ENCODE results near the gene GPR55. TPM values are rescaled to one million over a fixed set of nuclear protein-coding genes. Genes with fewer than 3 reads are reported as not detected.

GPR55 gene
- total and polyA plus RNA-seq, 10 of the 15 experiments (the other 5 are each of a cell fraction or from before 2014, with no cell fraction given), result 2.1 to 30.1 (median 16.2) TPM

DNA sequence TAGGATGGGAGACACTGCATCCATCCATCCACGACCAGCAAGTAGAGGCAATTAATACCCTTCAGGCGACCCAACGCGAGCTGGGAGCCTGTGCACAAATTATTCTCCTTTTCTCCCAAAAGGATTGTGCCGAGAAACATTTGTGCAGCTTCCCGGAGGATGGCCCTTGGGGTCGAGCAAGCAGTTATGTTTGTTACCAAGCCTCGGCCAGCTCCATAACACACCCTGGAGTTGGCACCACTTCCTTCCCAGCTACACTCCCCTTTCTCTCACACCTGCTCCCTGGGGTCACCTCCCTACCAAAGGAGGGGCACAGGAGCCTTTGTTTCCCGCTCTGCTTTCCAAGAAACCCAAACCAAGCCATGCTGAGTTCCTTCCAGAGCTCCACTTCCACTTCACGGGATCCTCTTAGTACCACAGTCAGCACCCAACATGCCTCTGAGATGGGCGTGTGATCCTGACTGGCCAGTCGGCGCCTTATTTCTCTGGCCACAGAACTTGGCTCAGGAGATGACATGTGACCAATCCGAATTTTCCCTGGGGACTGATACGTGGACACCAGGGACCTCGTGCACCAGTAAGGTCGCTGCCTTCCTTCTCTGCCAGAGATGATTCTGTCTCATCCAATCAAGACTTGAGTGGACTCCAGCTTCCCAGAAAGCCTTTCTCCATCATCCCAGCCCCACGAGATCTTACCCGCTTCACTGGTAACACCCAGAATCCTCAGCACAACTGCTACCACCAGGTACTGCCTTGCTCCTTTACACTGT, 28.5 kb downstream of the GPR55 start:
- no peak overlapping the region for H3K27ac ChIP-seq (ENCODE audit: control insufficient read depth, insufficient read depth)
- no peaks in the 10 kb centered on the region; the same call in 1 of the 3 replicates for H3K9me3 ChIP-seq (replicated peaks; ENCODE audit: control insufficient read depth, insufficient read depth, low read length)
- FAIRE-seq (no peak), DNase-seq (ENCODE audit: low read depth, low spot score) (no peak), ATAC-seq (no peak)
- H2AFZ ChIP-seq (ENCODE audit: control insufficient read depth, low read depth, low read length), result no peak overlapping the region
- peaks cover 32% of the 10 kb centered on the region for H3K4me1 ChIP-seq (ENCODE audit: control insufficient read depth, insufficient read depth, low read length)
- H3K9ac ChIP-seq (ENCODE audit: control insufficient read depth, insufficient read depth, low read length), result no peak overlapping the region
- BruUV-seq (replicated peaks), result no TSS peak
- no peak for TF ChIP-seq RB1 (IDR thresholded peaks at IDR 0.05; ENCODE audit: borderline replicate concordance)
- no peak for TF ChIP-seq CHD1 (IDR thresholded peaks at IDR 0.05; ENCODE audit: low read depth, low read length)
- no peak for TF ChIP-seq MTA3 (IDR thresholded peaks at IDR 0.05; ENCODE audit: borderline replicate concordance, low read length)
- TF ChIP-seq CREM (IDR thresholded peaks at IDR 0.05; ENCODE audit: low read depth), result no peak
- TF ChIP-seq SMC3 (IDR thresholded peaks at IDR 0.05; ENCODE audit: borderline replicate concordance, low read length), result no peak
- TF ChIP-seq TCF7 (IDR thresholded peaks at IDR 0.05; ENCODE audit: borderline replicate concordance), result no peak
- TF ChIP-seq PML (IDR thresholded peaks at IDR 0.05; ENCODE audit: low read length), result no peak
- TF ChIP-seq NFIC (IDR thresholded peaks at IDR 0.05; ENCODE audit: low read depth, low read length), result no peak
- no peak for TF ChIP-seq MYB (IDR thresholded peaks at IDR 0.05; ENCODE audit: borderline replicate concordance, low read depth, low read length)
- TF ChIP-seq EED (IDR thresholded peaks at IDR 0.05; ENCODE audit: low read depth), result no peak
- no peak for TF ChIP-seq ZNF24 (IDR thresholded peaks at IDR 0.05)
- TF ChIP-seq, protein P1, sequence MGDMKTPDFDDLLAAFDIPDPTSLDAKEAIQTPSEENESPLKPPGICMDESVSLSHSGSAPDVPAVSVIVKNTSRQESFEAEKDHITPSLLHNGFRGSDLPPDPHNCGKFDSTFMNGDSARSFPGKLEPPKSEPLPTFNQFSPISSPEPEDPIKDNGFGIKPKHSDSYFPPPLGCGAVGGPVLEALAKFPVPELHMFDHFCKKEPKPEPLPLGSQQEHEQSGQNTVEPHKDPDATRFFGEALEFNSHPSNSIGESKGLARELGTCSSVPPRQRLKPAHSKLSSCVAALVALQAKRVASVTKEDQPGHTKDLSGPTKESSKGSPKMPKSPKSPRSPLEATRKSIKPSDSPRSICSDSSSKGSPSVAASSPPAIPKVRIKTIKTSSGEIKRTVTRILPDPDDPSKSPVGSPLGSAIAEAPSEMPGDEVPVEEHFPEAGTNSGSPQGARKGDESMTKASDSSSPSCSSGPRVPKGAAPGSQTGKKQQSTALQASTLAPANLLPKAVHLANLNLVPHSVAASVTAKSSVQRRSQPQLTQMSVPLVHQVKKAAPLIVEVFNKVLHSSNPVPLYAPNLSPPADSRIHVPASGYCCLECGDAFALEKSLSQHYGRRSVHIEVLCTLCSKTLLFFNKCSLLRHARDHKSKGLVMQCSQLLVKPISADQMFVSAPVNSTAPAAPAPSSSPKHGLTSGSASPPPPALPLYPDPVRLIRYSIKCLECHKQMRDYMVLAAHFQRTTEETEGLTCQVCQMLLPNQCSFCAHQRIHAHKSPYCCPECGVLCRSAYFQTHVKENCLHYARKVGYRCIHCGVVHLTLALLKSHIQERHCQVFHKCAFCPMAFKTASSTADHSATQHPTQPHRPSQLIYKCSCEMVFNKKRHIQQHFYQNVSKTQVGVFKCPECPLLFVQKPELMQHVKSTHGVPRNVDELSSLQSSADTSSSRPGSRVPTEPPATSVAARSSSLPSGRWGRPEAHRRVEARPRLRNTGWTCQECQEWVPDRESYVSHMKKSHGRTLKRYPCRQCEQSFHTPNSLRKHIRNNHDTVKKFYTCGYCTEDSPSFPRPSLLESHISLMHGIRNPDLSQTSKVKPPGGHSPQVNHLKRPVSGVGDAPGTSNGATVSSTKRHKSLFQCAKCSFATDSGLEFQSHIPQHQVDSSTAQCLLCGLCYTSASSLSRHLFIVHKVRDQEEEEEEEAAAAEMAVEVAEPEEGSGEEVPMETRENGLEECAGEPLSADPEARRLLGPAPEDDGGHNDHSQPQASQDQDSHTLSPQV (IDR thresholded peaks at IDR 0.05), result no peak
- TF ChIP-seq SUZ12 (IDR thresholded peaks at IDR 0.05; ENCODE audit: unreplicated experiment), result no peak
- TF ChIP-seq, protein P2, sequence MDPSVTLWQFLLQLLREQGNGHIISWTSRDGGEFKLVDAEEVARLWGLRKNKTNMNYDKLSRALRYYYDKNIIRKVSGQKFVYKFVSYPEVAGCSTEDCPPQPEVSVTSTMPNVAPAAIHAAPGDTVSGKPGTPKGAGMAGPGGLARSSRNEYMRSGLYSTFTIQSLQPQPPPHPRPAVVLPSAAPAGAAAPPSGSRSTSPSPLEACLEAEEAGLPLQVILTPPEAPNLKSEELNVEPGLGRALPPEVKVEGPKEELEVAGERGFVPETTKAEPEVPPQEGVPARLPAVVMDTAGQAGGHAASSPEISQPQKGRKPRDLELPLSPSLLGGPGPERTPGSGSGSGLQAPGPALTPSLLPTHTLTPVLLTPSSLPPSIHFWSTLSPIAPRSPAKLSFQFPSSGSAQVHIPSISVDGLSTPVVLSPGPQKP (IDR thresholded peaks at IDR 0.05; ENCODE audit: low read depth, low read length), result no peak
- TF ChIP-seq POLR2A (IDR thresholded peaks at IDR 0.05; ENCODE audit: low read depth, low read length), result no peak
- TF ChIP-seq SREBF2 (IDR thresholded peaks at IDR 0.05; ENCODE audit: low read length), result no peak
- in situ Hi-C loops (cut with MboI), result no loop called here
- intact Hi-C loops (cut with micrococcal nuclease; ENCODE audit: unreplicated experiment), result no loop called here
- CTCF ChIA-PET, result interaction anchor here (0.7 to 10.1 kb wide), 13 partner anchors 9 to 160 kb away, joined by 3 to 198 read pairs (median 4); partner anchors contain the start of genes GPR55 and PSMD1
- no peaks in the 10 kb centered on the region for H4K20me1 ChIP-seq (ENCODE audit: control insufficient read depth, insufficient read depth)
- SMC1A ChIA-PET (ENCODE audit: uncharacterized antibody, unreplicated experiment), result interaction anchor here (0.8 to 10.6 kb wide), 12 partner anchors 24 to 368 kb away, joined by 3 to 122 read pairs (median 3); partner anchors contain the start of gene PSMD1
- H3K4me2 ChIP-seq (ENCODE audit: control insufficient read depth, insufficient read depth), result no peak overlapping the region
- no peaks in the 10 kb centered on the region for H3K27me3 ChIP-seq (replicated peaks in 1 of 2; ENCODE audit: control insufficient read depth in 2 of 2, insufficient read depth in 2 of 2, low read length in 1 of 2)
- no peaks in the 10 kb centered on the region for H3K36me3 ChIP-seq (ENCODE audit: control insufficient read depth in 2 of 2, insufficient read depth in 2 of 2, low read length in 1 of 2)
- RAD21 ChIA-PET (ENCODE audit: unreplicated experiment), result interaction anchor here (1.0 to 4.3 kb wide), 8 partner anchors 9 to 90 kb away, joined by 3 to 15 read pairs (median 6); partner anchors contain the start of gene ITM2C
- H3K4me3 ChIP-seq, result no peak overlapping the region
- no peaks in the 10 kb centered on the region for H3K79me2 ChIP-seq (ENCODE audit: control insufficient read depth, insufficient read depth, low read length)
- WGBS (ENCODE audit: insufficient coverage, insufficient replicate concordance, low lambda C conversion rate, missing lambda C conversion rate), result 79% methylated on average over 18 of the region's 19 CpGs
- POLR2A ChIA-PET, result interaction anchor here (1.1 kb wide), 1 partner anchor 24 kb away, joined by 3 read pairs; no protein-coding TSS in a partner anchor
